ENCODE data around the gene TRPM5. TPM values are rescaled to one million over a fixed set of nuclear protein-coding genes. Genes with fewer than 3 reads are reported as not detected.

Gene TRPM5
- polyA plus RNA-seq, 1 of the 3 experiments (the other 2 are of a cell fraction) = not detected

- Histone ChIP-seq H3F3A (replicated peaks; ENCODE audit: insufficient read depth) (no peaks in the 10 kb centered on the region), H3K9me3 (no peaks in the 10 kb centered on the region), H3K9me2 (no peaks in the 10 kb centered on the region), H3K27me3 (ENCODE audit: insufficient read depth) (no peaks in the 10 kb centered on the region), H4K20me1 (ENCODE audit: insufficient read depth) (no peaks in the 10 kb centered on the region), H2AFZ (ENCODE audit: low read depth) (no peak overlapping the region), H3K4me1 (ENCODE audit: control insufficient read depth in 1 of 2, insufficient read depth in 2 of 2, low read depth in 1 of 2, low read length in 1 of 2) (peaks cover 0 to 26% of the 10 kb centered on the region in 2 experiments; a peak in 1 of 4 replicates), H3K4me3 (ENCODE audit: low read depth in 2 of 2, low read length in 1 of 2) (no peak overlapping the region), H3K4me2 (no peak overlapping the region), H3K27ac (ENCODE audit: low read depth in 2 of 2, low read length in 1 of 2) (no peak overlapping the region), H3K79me2 (ENCODE audit: insufficient read depth) (no peaks in the 10 kb centered on the region), H3K36me3 (replicated peaks in 1 of 2; ENCODE audit: control insufficient read depth in 1 of 2, insufficient read depth in 2 of 2, low read length in 1 of 2) (no peaks in the 10 kb centered on the region), H3K9ac (no peak overlapping the region)
- WGBS (ENCODE audit: low lambda C conversion rate) = 75% methylated on average over 7 of the region's 20 CpGs
- TF ChIP-seq GABPA (IDR thresholded peaks at IDR 0.05; ENCODE audit: low read depth) (no peak), CHD2 (IDR thresholded peaks at IDR 0.05; ENCODE audit: low read length, partially characterized antibody) (no peak), YY1 (IDR thresholded peaks at IDR 0.05; ENCODE audit: low read depth) (no peak), POLR2AphosphoS5 (IDR thresholded peaks at IDR 0.05; ENCODE audit: low read depth, low read length) (no peak), EZH2phosphoT487 (IDR thresholded peaks at IDR 0.05; ENCODE audit: borderline replicate concordance, low read depth) (no peak), TEAD4 (IDR thresholded peaks at IDR 0.05; ENCODE audit: borderline replicate concordance, insufficient read depth) (no peak), RAD21 (IDR thresholded peaks at IDR 0.05; ENCODE audit: low read length) (no peak), JUND (IDR thresholded peaks at IDR 0.05) (no peak), EP300 (IDR thresholded peaks at IDR 0.05; ENCODE audit: borderline replicate concordance in 1 of 2, low read depth in 1 of 2, low read length in 1 of 2) (no peak), NRF1 (IDR thresholded peaks at IDR 0.05; ENCODE audit: low read depth, low read length) (no peak), MXI1 (IDR thresholded peaks at IDR 0.05; ENCODE audit: low read depth, low read length) (no peak), PBX3 (IDR thresholded peaks at IDR 0.05) (no peak), FOXM1 (IDR thresholded peaks at IDR 0.05; ENCODE audit: low read depth) (no peak), SIN3A (IDR thresholded peaks at IDR 0.05; ENCODE audit: borderline replicate concordance, low read depth, low read length) (no peak), ELF1 (IDR thresholded peaks at IDR 0.05) (no peak), RXRA (IDR thresholded peaks at IDR 0.05; ENCODE audit: borderline replicate concordance, low read depth) (no peak), GATA2 (CRISPR knock-in tag; IDR thresholded peaks at IDR 0.05) (no peak), ZBTB33 (IDR thresholded peaks at IDR 0.05; ENCODE audit: borderline replicate concordance, low read depth) (no peak), RFX5 (IDR thresholded peaks at IDR 0.05; ENCODE audit: low read length) (no peak), TAF1 (IDR thresholded peaks at IDR 0.05; ENCODE audit: borderline replicate concordance, low read depth, low read length) (no peak)
- DNase-seq = peak; percentile 26
- CTCF ChIA-PET = interaction anchor here (0.6 to 2.5 kb wide), 6 partner anchors 13 to 577 kb away, joined by 3 to 7 read pairs (median 3); partner anchors contain the start of gene KCNQ1
- POLR2A ChIA-PET = no interaction called here
These were observed 14.9 kb upstream of the TRPM5 start for GRCh38 chr11:2459016-2459725.

All from SK-N-SH (cell line).